ENCODE results near the gene BIK.

The BIK gene

DNA sequence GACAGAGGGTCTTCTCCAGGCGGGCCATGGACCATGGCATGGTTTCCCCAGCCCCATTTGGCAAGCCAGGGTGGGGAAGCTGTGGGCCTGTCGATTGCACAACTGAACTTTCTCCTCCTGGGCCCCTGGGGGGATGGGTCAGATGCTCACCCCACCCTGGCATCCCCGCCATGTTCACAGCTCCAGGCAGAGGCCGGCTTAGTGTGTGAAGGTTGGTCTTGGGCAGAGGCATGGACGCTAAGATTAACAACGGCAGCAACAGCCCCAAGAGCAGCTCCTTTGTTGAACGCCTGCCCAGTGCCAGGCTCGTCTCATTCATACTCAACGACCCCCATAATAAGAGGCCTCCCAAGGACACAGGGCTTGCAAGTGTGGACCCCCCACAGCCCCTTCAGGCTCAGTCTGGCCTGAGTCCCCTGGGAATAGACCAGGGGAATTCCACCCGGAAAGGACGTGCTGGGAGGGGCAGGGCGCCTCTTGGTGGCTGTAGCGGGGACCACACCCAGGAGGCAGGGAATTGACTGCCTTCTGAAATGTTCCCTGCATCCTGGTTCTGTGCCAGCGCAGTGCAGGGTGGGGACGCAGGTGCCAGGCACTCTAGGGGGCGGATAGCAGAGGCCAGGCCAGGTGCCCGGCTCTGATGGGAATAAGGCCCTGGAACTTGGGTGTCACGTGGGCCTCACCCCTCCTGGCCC lies 49.1 kb downstream of the BIK start:
- in situ Hi-C loops (cut with MboI; ENCODE audit: low sequenced_read_pairs): no loop called here

GRCh38 chr22:43160497-43161126 lies 50.1 kb downstream of the BIK start:
- in situ Hi-C loops (cut with MboI; ENCODE audit: low sequenced_read_pairs): no loop called here

DNA sequence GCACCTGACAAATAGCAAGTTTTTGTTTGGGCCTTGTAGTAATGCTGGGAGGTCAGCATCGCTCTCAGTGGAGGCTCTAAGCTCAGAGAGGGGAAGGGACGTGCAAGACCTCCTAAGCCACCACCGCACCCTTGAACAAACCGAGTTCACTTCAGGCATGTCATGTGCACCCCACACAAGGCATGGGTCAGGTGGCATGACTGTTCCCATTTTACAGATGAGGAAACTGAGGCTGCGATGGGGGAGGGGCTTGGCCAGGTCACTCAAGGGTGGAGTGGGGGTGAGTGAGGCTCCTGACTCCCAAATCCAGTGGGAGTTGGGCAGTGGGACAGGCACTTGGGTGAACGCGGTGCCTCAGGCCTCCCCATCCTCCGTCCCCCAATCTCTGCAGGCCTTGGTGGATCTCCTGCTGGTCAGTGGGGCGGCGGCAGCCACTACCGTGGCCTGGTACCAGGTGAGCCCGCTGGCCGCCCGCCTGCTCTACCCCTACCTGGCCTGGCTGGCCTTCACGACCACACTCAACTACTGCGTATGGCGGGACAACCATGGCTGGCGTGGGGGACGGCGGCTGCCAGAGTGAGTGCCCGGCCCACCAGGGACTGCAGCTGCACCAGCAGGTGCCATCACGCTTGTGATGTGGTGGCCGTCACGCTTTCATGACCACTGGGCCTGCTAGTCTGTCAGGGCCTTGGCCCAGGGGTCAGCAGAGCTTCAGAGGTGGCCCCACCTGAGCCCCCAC lies 52.0 kb downstream of the BIK start:
- in situ Hi-C loops (cut with MboI; ENCODE audit: low sequenced_read_pairs): no loop called here

GRCh38 chr22:43163241-43163795 lies 52.8 kb downstream of the BIK start:
- in situ Hi-C loops (cut with MboI; ENCODE audit: low sequenced_read_pairs): no loop called here

- in situ Hi-C loops (cut with MboI; ENCODE audit: low sequenced_read_pairs): no loop called here
Observed at GRCh38 chr22:43164636-43165035, 54.1 kb downstream of the BIK start.

- in situ Hi-C loops (cut with MboI; ENCODE audit: low sequenced_read_pairs): no loop called here
Observed at GRCh38 chr22:43166132-43166930, 55.8 kb downstream of the BIK start.

GRCh38 chr22:43167001-43167589 lies 56.5 kb downstream of the BIK start:
- in situ Hi-C loops (cut with MboI; ENCODE audit: low sequenced_read_pairs): no loop called here

DNA sequence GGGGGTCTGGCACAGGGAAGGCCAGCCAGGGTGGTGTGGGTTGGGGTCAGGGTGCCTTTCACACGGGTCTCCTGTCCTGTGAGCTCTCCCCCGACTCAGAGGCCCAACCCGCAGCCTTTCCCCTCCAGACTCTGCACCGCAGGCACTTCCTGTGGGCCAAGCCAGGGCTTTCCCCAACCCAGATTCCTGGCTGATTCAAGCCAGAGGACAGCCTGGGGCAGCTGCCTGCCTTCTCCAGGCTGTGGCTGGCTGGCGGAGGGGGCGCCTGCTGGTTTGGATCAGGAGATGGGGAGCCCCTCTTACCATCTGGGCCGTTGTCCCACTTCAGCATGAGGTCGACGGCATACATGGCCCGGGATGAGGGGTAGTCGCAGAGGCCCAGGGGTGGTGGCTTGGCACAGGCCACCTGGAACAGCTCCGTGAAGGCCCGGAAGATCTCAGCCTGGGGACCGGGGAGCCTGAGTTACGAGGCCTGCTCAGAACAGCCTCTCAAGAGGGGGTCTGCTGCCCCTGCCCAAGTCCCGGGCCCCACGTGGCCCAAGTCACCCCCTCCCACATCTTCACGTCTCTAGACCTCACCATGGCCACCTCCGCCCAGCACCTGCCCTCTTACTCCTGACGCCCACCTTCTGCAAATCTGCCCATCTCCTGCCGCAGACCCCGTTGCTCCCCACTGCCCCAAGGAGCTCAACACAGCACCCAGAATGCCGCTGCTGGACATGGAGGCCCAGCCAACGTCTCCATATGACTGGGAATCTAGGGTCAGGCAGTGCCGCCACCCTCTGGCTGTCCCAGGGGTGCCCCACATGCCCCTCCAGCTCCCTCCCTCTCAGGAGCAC lies 58.1 kb downstream of the BIK start:
- in situ Hi-C loops (cut with MboI; ENCODE audit: low sequenced_read_pairs): no loop called here

DNA sequence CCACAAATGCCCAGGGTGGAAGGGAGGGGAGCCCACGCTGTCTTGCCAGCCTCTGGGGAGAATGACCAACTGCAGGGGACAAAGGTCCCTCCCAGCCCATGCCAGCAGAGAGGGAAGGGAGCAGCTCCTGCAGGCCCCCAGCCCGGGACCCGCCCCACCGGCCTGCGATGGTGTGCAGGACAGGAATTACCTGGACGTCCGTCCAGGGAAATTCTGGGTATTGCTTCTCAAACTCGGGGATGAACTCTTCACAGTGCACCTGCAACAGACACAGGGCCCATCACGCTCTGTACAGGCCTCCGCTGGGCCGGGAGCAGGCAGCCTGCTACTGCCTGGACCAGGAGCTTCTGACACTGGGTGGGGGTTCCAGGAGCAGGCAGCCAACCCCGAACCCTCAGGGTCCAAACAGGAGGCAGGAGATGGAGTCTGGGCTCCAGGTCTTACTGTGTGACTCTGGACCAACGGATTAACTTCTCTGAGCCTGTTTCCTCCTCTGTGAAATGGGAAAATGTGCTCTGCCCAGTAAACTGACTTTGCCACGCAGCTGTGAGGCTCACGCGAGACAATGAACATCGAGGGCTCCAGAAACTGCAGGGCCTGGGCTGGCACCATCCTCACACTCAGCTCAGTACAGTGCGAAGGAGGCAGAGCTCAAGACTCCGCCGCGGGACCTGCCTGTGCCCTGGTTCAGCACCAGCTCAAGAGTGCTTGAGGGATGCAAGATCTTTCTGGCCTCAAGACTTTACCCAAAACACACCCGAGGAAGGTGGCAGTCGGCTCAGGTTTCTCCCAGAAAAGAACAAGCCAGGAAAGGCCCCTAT lies 59.0 kb downstream of the BIK start:
- in situ Hi-C loops (cut with MboI; ENCODE audit: low sequenced_read_pairs): no loop called here

GRCh38 chr22:43170131-43170480 lies 59.6 kb downstream of the BIK start:
- in situ Hi-C loops (cut with MboI; ENCODE audit: low sequenced_read_pairs): no loop called here

DNA sequence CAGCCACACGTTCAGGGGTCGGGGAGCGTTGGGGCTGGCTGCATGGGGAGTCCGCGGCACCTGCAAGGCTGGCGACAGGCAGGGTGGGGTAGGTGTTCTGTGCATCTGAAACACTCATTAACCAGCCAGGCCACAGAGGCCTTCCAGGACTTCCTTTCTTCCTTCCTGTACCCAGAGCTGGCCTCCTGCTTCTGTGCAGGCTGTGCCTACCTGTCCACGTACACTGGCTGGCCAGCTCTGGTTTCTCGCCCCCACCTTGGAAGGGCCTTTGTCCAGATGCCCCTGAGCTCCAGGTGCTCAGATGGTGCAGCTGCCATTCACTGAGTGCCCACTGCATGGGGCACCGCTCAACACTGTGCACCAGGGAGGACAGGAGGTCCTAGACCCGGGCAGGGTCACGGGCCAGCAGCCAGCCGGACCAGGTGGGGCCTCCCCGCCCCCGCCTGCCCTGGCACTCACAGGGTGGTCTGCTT lies 60.5 kb downstream of the BIK start:
- in situ Hi-C loops (cut with MboI; ENCODE audit: low sequenced_read_pairs): no loop called here

GRCh38 chr22:43171607-43172006 lies 61.1 kb downstream of the BIK start:
- in situ Hi-C loops (cut with MboI; ENCODE audit: low sequenced_read_pairs): no loop called here

- in situ Hi-C loops (cut with MboI; ENCODE audit: low sequenced_read_pairs): no loop called here
Observed at GRCh38 chr22:43172191-43172590, 61.6 kb downstream of the BIK start.

DNA sequence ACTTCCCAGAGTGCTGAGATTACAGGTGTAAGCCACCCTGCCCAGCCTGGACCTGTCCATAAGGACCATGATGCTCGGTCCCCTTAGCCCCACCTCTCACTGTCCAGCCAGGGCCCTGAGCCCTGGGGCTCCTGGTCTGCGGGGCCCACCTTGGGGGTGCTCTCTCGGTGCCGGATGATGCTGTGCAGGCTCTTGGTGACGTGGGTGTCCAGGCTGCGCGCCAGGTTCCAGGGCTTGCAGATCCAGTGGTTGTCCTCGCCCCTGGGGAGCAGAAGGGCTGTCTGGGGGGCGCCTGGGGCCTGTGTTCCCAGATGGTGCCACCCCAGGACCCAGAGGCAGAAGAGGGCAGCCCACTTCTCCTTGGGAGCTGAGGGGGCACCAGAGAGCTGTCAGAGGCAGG lies 63.0 kb downstream of the BIK start:
- in situ Hi-C loops (cut with MboI; ENCODE audit: low sequenced_read_pairs): no loop called here

GRCh38 chr22:43173976-43174720 lies 63.6 kb downstream of the BIK start:
- in situ Hi-C loops (cut with MboI; ENCODE audit: low sequenced_read_pairs): no loop called here

DNA sequence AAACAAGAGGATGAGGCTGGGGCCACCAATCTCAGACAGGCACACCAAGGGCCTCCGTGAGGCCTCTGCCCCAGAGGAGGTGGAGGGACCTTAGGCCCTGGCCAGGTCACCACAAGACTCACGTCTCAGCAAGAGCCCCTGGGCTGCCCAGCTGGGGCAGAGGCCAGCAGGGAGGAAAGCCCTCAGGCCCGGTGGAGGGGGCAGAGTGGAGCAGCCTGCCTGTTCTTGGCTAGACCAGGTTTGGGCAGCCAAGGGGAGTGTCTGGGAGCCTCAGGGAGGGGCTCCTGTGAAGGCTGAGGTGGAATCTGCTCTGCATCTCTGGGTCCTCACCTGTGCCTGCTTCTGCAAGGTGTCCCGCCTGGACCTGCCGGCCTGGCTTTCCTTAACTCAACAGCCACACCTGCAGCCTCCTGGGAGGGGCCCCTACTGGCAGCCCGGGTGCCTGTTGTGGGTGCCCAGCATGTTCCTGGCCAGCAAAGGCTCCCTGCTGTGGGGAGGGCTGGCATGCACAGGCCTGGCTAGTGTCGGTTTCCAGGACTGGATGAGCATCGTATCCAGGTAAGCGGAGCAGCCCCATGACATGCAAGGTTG lies 64.5 kb downstream of the BIK start:
- in situ Hi-C loops (cut with MboI; ENCODE audit: low sequenced_read_pairs): no loop called here

- in situ Hi-C loops (cut with MboI; ENCODE audit: low sequenced_read_pairs): no loop called here
Observed at GRCh38 chr22:43176090-43176489, 65.5 kb downstream of the BIK start.

DNA sequence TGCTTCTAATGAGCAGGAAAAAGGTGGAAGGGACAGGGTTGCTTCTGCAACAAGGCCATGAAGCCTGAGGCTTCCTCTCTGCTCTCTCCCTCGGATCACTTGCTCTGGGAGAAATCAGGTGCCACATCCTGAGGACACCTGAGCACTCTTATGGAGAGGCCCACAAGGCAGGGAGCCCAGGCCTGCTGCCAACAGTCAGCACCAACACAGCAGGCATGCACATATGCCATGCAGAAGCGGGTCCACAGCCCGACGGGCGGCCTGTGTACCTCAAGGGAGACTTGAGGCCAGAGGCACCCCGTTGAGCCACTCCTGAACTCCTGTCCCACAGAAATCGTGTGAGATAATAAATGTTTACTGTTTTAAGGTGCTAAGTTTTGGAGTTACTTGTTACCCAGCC lies 66.9 kb downstream of the BIK start:
- in situ Hi-C loops (cut with MboI; ENCODE audit: low sequenced_read_pairs): no loop called here
